ENCODE results near the gene ZNRF2. TPM values are rescaled to one million over a fixed set of nuclear protein-coding genes. Genes with fewer than 3 reads are reported as not detected.
A peak's percentile ranks its signal among the peaks of the same experiment; 100 is the strongest.

ZNRF2 gene
- total and polyA plus RNA-seq, 2 of the 13 experiments (the other 11 are each of a cell fraction or from before 2014, with no cell fraction given): 3.5 to 7.7 TPM

DNA sequence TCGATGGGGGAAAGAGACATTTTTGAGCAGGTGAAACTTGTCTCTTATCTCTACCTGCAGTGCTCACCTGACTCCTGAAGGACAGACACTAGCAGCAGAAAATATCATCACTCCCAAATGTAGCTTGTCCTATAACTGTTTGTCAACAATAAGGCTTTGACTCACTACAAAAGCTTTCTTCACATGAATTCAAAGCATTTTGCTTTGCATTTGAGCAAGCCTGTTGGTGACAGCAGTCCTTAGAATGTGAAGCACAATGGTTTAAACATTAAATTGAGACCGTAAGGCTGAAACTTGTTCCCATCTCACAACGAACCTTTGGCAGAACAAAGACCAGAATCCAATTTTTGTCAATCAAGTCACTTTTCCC, 30.6 kb upstream of the ZNRF2 start:
- Histone ChIP-seq H3K79me2 (ENCODE audit: insufficient read depth, low read length) (no peaks in the 10 kb centered on the region), H3K9me3 (ENCODE audit: low read length) (no peaks in the 10 kb centered on the region), H3K36me3 (replicated peaks in 1 of 2; ENCODE audit: control insufficient read depth in 1 of 2, insufficient read depth in 2 of 2, low read length in 2 of 2) (no peaks in the 10 kb centered on the region), H2AFZ (ENCODE audit: low read length) (no peak overlapping the region), H4K20me1 (ENCODE audit: insufficient read depth, low read length) (no peaks in the 10 kb centered on the region), H3K27me3 (ENCODE audit: control insufficient read depth in 1 of 2, insufficient read depth in 2 of 2, low read length in 2 of 2) (no peaks in the 10 kb centered on the region), H3K4me3 (replicated peaks in 1 of 3; ENCODE audit: insufficient read depth in 1 of 3, low read depth in 2 of 3, low read length in 3 of 3) (no peak overlapping the region), H3K9ac (ENCODE audit: insufficient read depth, low read depth, low read length) (no peak overlapping the region), H3K27ac (ENCODE audit: extremely low read length, insufficient read depth, low read length) (no peak overlapping the region), H3K4me2 (ENCODE audit: low read depth, low read length) (peak overlapping the region; percentile 88; the same call in 1 of the 2 replicates), H3K4me1 (ENCODE audit: insufficient read depth, low read length) (peaks cover 61% of the 10 kb centered on the region)
- DNase-seq (ENCODE audit: low spot score): no peak
- BruUV-seq (replicated peaks): no TSS peak
- intact Hi-C loops (cut with micrococcal nuclease; ENCODE audit: unreplicated experiment): loop anchor here (2.0 kb wide), 3 partner anchors 23 to 31 kb away; partner anchors contain the start of gene ZNRF2
- ATAC-seq: no peak
- 41% methylated on average over 3 of the region's 3 CpGs for WGBS (ENCODE audit: low lambda C conversion rate)
- ChIA-PET CTCF (ENCODE audit: low intra/inter-chr PET ratio, low total read pairs) (no interaction called here), POLR2A (no interaction called here)
- no peak for FAIRE-seq
- TF ChIP-seq, protein P1, sequence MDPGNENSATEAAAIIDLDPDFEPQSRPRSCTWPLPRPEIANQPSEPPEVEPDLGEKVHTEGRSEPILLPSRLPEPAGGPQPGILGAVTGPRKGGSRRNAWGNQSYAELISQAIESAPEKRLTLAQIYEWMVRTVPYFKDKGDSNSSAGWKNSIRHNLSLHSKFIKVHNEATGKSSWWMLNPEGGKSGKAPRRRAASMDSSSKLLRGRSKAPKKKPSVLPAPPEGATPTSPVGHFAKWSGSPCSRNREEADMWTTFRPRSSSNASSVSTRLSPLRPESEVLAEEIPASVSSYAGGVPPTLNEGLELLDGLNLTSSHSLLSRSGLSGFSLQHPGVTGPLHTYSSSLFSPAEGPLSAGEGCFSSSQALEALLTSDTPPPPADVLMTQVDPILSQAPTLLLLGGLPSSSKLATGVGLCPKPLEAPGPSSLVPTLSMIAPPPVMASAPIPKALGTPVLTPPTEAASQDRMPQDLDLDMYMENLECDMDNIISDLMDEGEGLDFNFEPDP (CRISPR knock-in tag; conservative IDR thresholded peaks at IDR 0.05): 0 out of 2 replicates have a peak, but pooled peaks have one; percentile 19
- TF ChIP-seq SMARCC2 (IDR thresholded peaks at IDR 0.05): no peak
- TF ChIP-seq, protein P2, sequence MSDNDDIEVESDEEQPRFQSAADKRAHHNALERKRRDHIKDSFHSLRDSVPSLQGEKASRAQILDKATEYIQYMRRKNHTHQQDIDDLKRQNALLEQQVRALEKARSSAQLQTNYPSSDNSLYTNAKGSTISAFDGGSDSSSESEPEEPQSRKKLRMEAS (IDR thresholded peaks at IDR 0.05): 0 out of 2 replicates have a peak, but pooled peaks have one; percentile 16
- in situ Hi-C loops (cut with HindIII; ENCODE audit: extremely low pct_ligation_motif_present, low pct_unique_long_range_greater_than_20kb): no loop called here

DNA sequence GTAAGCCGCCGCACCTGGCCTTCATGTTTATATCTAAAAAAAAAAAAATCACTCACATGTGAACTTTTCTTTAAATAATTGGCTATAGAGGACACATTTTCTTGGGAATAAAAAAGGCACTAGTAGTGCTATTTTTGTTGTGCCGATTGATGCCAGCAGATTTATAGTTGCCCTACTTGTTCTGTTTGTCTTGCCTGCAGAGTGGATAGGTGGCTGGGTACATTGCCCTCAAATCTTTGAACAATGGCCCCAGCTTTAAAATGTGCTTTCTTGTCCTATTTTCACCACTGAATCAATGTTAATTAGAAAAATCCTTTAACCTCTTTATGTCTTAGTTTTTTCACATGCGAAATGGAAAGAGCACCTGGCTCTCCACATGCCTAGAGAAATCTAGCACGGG, 30.1 kb upstream of the ZNRF2 start:
- intact Hi-C loops (cut with micrococcal nuclease; ENCODE audit: unreplicated experiment): loop anchor here (2.0 kb wide), 3 partner anchors 23 to 31 kb away; partner anchors contain the start of gene ZNRF2
- BruUV-seq (replicated peaks): no TSS peak
- Histone ChIP-seq H4K20me1 (ENCODE audit: insufficient read depth, low read length) (no peaks in the 10 kb centered on the region), H2AFZ (ENCODE audit: low read length) (no peak overlapping the region), H3K36me3 (replicated peaks in 1 of 2; ENCODE audit: control insufficient read depth in 1 of 2, insufficient read depth in 2 of 2, low read length in 2 of 2) (no peaks in the 10 kb centered on the region), H3K27me3 (ENCODE audit: control insufficient read depth in 1 of 2, insufficient read depth in 2 of 2, low read length in 2 of 2) (no peaks in the 10 kb centered on the region), H3K9me3 (ENCODE audit: low read length) (no peaks in the 10 kb centered on the region), H3K4me3 (replicated peaks in 1 of 3; ENCODE audit: insufficient read depth in 1 of 3, low read depth in 2 of 3, low read length in 3 of 3) (peak overlapping the region; percentile 19 to 50 (median 31); a peak in 5 of 6 replicates), H3K4me2 (ENCODE audit: low read depth, low read length) (peak overlapping the region; percentile 88), H3K4me1 (ENCODE audit: insufficient read depth, low read length) (peaks cover 58% of the 10 kb centered on the region), H3K27ac (ENCODE audit: extremely low read length, insufficient read depth, low read length) (peak overlapping the region; percentile 72), H3K79me2 (ENCODE audit: insufficient read depth, low read length) (no peaks in the 10 kb centered on the region), H3K9ac (ENCODE audit: insufficient read depth, low read depth, low read length) (peak overlapping the region; percentile 51)
- 39% methylated on average over 5 of the region's 5 CpGs for WGBS (ENCODE audit: low lambda C conversion rate)
- CTCF ChIA-PET (ENCODE audit: low intra/inter-chr PET ratio, low total read pairs): no interaction called here
- POLR2A ChIA-PET: interaction anchor here (1.0 to 1.3 kb wide), 4 partner anchors 10 to 205 kb away, joined by 3 to 7 read pairs (median 5); partner anchors contain the start of gene ZNRF2
- ATAC-seq (peak; percentile 8), FAIRE-seq (no peak), DNase-seq (ENCODE audit: low spot score) (no peak)
- in situ Hi-C loops (cut with HindIII; ENCODE audit: extremely low pct_ligation_motif_present, low pct_unique_long_range_greater_than_20kb): no loop called here
- 0 out of 2 replicates have a peak, but pooled peaks have one; percentile 23 for TF ChIP-seq ZNF264 (CRISPR knock-in tag; IDR thresholded peaks at IDR 0.05)
- TF ChIP-seq ZNF784 (CRISPR knock-in tag; IDR thresholded peaks at IDR 0.05; ENCODE audit: borderline replicate concordance): 0 out of 2 replicates have a peak, but pooled peaks have one; percentile 1
- TF ChIP-seq ZSCAN29 (CRISPR knock-in tag; conservative IDR thresholded peaks at IDR 0.05): peak; percentile 10; the same call in 1 of the 2 replicates
- no peak for TF ChIP-seq RNF219 (CRISPR knock-in tag; IDR thresholded peaks at IDR 0.05)

Measured in HepG2 (cell line).